Right kidney (tissue), 1 donor: ENCODE results near the gene AGFG1.

Experiments
- DNase-seq: peaks from one replicate; pipeline ENCODE4 v3.0.0-alpha.2; 2016

AGFG1 gene

DNA sequence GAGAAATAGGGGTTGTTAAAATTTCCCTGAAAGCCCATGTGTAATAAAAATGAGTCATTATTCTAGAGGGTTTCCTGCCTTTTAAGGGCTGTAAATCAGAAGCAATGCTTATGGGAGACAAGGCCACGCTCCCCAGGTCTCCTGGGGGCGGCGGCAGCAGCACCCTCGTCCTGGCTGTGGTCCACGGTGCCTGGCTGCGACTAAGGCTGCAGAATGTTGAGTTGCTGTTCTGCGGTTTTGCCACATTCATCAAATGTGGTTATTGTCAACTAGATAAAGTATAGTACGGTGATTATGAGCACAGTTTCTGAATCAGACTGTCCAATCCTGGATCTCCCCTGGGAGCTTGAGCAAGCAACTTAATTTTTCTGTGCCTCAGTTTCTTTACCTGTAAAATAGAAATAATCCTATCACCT lies 11.9 kb upstream of the AGFG1 start:
- no peak for DNase-seq

DNA sequence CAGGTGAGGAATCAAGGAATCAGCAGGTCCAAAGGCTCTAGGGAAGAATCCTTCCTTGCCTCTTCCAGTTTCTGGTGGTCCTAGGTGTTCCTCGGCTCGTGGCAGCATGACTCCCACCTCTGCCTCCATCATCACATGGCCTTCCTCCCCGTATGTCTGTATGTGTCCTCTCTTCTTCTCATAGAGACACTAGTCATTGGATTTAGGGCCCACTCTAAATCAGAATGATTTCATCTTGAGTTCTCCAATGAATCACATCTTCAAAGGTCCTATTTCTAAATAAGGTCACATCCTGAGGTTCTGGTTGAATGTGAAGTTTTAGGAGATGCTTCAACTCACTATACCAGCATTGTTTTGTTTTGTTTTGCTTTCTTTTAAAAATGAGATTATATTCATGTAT lies 11.1 kb upstream of the AGFG1 start:
- no peak for DNase-seq

DNA sequence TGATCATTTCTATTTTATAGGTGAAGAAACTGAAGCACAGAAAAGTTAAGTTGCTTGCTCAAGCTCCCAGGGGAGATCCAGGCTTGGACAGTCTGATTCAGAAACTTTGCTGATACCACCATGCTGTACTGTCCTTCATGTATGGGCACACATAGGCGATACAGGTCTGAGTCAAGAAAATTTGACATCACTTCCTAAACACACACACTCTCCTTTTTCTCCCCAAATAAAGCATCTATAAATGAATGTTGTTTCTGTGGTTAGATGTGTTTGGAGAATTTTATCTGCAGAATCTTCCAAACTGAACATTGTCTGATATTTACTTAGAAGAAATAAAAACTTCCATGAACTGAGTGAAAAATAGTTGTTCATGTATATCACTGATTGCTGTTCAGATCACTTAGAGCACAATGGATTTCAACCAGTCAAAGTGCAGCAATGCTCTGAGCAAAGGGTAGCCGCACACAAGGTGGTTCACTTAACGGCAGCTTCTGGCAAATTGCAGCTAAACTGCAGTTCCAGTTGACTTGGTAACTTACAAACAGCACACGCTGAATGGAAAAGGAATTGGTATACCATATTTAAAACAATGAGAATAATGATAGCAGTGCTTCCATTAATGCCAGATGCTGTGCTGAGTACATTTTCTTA lies 10.0 kb upstream of the AGFG1 start:
- no peak for DNase-seq

DNA sequence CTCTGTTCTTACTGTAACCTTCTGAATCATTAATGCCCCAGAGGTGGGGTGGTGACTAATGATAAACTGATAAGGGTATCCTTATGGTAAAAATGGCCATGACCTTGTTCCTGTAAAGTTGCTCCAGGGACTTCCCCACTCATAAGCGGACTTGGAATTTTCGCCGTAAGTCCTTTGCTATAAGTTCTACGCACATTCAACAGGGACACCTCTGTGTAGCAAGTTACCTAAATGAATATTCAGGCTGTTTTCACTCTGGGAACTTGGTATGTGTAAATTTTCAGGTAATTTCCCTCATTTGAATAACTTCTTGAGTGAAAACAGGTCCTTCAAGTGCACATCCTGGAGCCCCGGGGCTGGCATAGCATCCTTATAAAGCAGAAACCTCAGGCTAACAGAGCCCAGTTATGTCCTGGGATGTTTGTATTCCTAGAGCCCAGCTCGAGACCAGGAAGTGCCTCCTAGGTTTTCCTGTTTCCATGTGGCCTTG lies 9.4 kb upstream of the AGFG1 start:
- no peak for DNase-seq

GRCh38 chr2:227462972-227463931 lies 8.7 kb upstream of the AGFG1 start:
- no peak for DNase-seq

- DNase-seq, result no peak
These were observed 7.6 kb upstream of the AGFG1 start for GRCh38 chr2:227464361-227464760.

GRCh38 chr2:227464851-227465250 lies 7.1 kb upstream of the AGFG1 start:
- no peak for DNase-seq

GRCh38 chr2:227466887-227467600 lies 4.9 kb upstream of the AGFG1 start:
- DNase-seq, result no peak

DNA sequence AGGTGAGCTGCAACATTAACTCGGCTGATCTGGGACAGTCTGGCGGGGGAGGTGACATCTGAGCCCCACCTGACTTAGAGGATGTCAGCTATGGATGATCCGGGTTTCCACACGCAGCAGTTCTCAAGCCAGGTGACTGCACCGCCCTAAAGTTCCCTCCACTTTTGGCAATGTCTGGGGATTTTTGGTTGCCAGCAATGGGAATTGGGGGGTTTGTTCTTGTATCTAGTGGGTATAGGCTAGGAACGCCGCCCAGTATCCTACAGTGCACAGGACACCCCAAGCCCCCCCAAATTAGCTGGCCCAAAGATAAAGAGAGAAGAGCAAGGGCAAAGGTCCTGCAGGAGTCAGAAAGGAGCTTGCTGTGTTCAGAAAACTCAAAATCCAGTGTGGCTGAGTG lies 544 bp upstream of the AGFG1 start:
- DNase-seq, result no peak

- DNase-seq, result peak; percentile 83
These were observed 537 bp downstream of the AGFG1 start for GRCh38 chr2:227472265-227473121.

GRCh38 chr2:227473122-227473461 lies 1.1 kb downstream of the AGFG1 start:
- peak; percentile 23 for DNase-seq

GRCh38 chr2:227473806-227474205 lies 1.9 kb downstream of the AGFG1 start:
- DNase-seq, result no peak

DNA sequence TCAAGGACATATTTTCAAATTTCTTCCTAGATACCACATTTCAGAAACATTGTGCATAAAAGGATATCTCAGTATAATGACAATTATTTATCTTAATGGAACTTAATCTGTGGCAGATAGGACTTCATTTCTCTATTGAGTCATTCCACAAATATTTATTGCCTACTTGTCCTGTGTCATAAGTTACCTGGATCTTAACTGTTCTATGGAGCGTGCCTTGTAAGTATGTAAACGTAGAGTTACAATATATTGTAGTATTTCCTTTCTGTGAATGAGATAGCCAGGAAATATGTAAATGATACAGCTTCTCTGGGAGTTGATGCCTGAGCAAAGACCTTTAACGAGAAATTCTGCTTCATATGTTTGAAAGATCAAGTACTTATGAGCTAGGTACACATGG lies 2.5 kb downstream of the AGFG1 start:
- no peak for DNase-seq

DNA sequence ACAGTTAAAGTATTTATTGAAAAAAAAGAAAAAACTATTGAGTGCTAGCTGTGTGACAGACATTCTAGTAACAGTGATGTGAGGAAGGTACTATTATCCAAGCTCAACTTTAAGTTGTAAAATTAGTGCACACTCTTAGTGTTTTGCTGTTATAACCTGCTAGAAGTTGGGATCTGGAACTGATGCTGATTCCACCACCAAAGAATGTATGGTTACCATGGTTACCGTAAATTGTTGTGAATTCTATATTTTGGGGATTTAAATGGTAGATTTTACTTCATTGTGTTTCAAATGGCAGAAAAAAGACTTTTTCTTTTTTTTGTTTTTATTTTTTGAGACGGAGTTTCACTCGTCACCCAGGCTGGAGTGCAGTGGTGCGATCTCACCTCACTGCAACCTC lies 5.3 kb downstream of the AGFG1 start:
- no peak for DNase-seq

DNA sequence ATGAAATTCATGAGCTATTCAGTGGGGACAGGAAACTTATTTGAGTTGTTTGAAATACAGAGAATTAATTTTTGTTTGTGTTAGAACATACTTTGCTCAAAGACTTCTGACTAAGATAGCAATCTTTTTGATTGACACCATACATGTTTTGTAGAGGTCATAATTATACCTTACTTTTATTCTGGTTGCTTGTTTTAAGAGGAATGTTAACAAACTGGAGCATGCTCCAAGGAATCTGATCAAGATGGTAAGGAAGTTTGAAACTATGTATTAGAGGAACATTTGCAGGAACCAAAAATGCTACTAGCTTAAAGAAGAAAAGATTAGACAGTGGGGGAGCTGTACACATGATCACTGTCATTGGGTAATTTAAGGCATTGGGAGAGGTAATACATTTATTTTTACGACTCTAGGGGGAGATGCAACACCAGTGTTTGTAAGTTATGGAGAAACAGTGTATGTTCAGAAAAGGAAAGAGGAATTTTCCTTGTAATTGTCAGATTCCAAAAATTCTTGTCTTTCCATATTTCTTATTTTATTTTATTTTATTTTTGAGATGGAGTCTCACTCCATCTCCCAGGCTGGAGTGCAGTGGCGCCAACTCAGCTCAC lies 8.0 kb downstream of the AGFG1 start:
- DNase-seq, result no peak

DNA sequence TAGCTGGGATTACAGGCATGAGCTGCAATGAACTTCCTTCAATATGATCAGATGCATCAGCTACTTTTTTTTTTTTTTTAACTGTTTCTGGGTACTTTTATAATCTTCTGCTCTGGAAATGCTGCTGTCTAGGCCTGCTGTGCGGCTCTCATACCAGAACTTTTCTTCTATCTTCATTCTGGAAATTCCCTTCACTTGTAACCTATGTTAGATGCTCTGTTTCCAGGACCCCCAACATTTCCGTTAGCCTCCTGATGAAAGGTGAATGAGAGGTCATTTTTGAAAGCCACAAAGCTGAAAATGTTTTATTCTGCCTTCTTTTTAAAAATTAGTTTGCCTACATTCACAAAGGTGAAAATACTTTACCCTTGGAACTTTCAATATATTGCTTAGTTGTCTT lies 8.6 kb downstream of the AGFG1 start:
- no peak for DNase-seq

DNA sequence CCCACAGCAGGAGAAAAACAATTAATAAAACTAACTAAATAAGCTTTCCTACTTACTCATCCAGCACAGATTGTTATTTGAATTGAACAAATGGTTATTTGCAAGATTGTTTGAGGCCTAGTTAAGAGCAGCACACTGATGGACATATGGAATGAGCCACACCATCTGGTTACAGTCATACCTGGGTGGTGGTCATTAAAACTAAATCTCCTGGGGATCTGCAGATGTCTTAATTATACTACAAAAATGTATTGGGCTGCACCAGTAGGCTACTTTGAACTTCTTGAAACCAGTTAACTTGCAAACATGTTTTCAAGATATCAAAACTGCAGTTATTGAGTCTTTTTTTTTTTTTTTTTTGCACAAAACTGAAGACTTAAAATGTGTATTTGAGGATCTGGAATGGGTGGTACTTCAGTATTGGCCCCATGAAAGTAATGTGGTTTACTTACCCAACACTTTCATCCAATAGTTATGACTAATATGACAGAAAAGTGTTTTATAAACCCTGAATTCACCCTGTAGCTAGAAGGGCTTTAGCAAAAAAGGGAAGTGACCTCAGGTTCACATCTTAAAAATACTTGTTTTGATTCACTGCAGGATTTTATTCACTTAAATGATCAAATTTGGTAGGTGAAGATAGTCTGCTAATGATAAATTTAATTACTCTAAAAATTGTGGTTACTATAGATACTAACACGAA lies 10.8 kb downstream of the AGFG1 start:
- DNase-seq, result no peak

- DNase-seq, result no peak
These were observed 13.5 kb downstream of the AGFG1 start for GRCh38 chr2:227485429-227485828.

DNA sequence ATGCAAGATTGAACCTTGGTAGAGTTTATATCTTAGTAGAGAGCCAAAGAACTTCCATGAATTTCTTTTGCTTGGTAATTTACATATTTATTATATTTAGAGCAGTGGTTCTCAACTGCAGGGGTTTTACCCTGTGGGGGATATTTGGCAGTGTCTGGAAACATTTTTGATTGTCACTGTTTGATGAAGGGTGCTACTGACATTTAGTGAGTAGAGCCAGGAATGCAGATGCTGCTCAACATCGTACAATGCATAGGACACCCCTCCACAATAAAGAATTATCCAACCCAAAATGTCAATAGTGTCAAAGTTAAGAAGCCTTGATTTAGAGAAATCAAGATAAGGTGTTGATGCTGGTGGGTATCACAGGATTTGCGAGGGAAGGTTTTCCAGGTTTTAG lies 14.7 kb downstream of the AGFG1 start:
- no peak for DNase-seq

GRCh38 chr2:227488045-227488444 lies 16.1 kb downstream of the AGFG1 start:
- no peak for DNase-seq

DNA sequence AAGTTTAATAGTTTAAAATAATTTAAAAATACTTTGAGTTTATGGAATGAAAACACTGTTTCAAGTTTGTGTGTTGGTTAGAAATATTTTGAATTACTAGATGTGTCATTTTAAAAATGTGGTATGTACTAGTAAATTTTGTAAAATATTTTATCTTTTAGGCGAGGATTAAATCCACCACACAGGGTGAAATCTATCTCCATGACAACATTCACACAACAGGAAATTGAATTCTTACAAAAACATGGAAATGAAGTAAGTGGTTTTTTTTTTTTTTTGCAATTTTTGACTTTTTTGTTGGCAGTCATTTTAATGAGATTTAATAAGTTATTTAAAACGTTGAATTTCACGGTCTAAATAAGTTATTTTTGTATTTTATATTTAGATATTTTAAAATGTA lies 19.4 kb downstream of the AGFG1 start:
- DNase-seq, result no peak
